ENCODE results near the gene CDH13.

Gene CDH13

DNA sequence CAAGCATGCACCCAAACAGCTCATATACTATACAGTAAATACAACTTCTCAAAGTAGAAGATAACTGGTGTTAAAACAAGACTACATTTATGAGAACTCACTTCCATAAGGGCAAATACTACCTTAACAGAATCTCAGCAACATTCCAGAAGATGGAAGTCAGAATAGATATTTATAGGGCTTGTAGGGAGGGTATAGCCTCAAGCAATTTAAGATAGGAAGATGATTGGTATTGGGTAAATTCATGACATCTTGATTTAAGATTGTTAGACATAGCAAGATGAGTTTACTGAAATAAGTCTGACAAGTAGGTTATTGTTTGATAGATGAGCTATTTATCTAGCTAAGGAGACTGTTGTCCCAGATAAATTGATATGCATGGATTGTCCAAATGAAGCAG lies 250.2 kb downstream of the CDH13 start:
- Histone ChIP-seq H3K4me1 (ENCODE audit: control insufficient read depth, insufficient read depth, low read length) (no peaks in the 10 kb centered on the region), H3K27ac (ENCODE audit: extremely low read depth, low read depth, low read length) (no peak overlapping the region), H3K36me3 (ENCODE audit: control insufficient read depth in 2 of 2, insufficient read depth in 1 of 2, low read length in 2 of 2) (no peaks in the 10 kb centered on the region), H3K4me3 (ENCODE audit: low read depth, low read length) (no peak overlapping the region), H3K9me3 (ENCODE audit: control insufficient read depth, insufficient read depth, low read depth, low read length) (no peaks in the 10 kb centered on the region)
- ChIA-PET CTCF (no interaction called here), POLR2A (no interaction called here)
- TF ChIP-seq KLF8 (tag by site-specific recombination; IDR thresholded peaks at IDR 0.05), result no peak
- TF ChIP-seq ZNF391 (tag by site-specific recombination; IDR thresholded peaks at IDR 0.05; ENCODE audit: borderline replicate concordance, low read depth), result no peak
- TF ChIP-seq, protein P1, sequence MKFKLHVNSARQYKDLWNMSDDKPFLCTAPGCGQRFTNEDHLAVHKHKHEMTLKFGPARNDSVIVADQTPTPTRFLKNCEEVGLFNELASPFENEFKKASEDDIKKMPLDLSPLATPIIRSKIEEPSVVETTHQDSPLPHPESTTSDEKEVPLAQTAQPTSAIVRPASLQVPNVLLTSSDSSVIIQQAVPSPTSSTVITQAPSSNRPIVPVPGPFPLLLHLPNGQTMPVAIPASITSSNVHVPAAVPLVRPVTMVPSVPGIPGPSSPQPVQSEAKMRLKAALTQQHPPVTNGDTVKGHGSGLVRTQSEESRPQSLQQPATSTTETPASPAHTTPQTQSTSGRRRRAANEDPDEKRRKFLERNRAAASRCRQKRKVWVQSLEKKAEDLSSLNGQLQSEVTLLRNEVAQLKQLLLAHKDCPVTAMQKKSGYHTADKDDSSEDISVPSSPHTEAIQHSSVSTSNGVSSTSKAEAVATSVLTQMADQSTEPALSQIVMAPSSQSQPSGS (tag by site-specific recombination; IDR thresholded peaks at IDR 0.05; ENCODE audit: low read depth), result no peak
- TF ChIP-seq, protein P2, sequence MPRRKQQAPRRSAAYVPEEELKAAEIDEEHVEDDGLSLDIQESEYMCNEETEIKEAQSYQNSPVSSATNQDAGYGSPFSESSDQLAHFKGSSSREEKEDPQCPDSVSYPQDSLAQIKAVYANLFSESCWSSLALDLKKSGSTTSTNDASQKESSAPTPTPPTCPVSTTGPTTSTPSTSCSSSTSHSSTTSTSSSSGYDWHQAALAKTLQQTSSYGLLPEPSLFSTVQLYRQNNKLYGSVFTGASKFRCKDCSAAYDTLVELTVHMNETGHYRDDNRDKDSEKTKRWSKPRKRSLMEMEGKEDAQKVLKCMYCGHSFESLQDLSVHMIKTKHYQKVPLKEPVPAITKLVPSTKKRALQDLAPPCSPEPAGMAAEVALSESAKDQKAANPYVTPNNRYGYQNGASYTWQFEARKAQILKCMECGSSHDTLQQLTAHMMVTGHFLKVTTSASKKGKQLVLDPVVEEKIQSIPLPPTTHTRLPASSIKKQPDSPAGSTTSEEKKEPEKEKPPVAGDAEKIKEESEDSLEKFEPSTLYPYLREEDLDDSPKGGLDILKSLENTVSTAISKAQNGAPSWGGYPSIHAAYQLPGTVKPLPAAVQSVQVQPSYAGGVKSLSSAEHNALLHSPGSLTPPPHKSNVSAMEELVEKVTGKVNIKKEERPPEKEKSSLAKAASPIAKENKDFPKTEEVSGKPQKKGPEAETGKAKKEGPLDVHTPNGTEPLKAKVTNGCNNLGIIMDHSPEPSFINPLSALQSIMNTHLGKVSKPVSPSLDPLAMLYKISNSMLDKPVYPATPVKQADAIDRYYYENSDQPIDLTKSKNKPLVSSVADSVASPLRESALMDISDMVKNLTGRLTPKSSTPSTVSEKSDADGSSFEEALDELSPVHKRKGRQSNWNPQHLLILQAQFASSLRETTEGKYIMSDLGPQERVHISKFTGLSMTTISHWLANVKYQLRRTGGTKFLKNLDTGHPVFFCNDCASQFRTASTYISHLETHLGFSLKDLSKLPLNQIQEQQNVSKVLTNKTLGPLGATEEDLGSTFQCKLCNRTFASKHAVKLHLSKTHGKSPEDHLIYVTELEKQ (tag by site-specific recombination; IDR thresholded peaks at IDR 0.05; ENCODE audit: borderline replicate concordance), result no peak
- TF ChIP-seq ZNF341 (tag by site-specific recombination; IDR thresholded peaks at IDR 0.05; ENCODE audit: low read depth), result no peak

DNA sequence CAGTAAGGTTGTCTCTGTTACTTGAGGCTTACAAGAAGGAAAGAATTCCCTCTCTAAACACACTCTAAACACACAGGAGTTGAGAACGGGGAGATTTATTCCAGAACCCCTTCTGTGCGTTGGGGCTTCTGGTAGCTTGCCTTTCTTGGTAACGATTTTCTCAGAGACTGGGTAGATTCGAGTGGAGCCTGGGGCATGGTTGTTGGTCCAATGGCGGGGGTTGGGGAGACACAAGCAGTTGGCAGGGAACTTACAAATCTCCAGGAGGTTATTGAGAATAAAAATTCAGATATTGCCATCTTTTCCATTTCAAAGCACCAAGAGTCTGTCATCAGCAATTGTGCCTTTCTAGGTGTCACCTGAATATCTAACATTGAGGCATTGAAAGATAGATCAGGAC lies 251.7 kb downstream of the CDH13 start:
- H3K4me1 ChIP-seq (ENCODE audit: control insufficient read depth, insufficient read depth, low read length), result no peaks in the 10 kb centered on the region
- ChIA-PET CTCF (no interaction called here), POLR2A (interaction anchor here (0.6 kb wide), 1 partner anchor 1518 kb away, joined by 3 read pairs; no protein-coding TSS in a partner anchor)
- no peaks in the 10 kb centered on the region for H3K9me3 ChIP-seq (ENCODE audit: control insufficient read depth, insufficient read depth, low read depth, low read length)
- H3K27ac ChIP-seq (ENCODE audit: extremely low read depth, low read depth, low read length), result no peak overlapping the region
- H3K36me3 ChIP-seq (ENCODE audit: control insufficient read depth in 2 of 2, insufficient read depth in 1 of 2, low read length in 2 of 2), result no peaks in the 10 kb centered on the region
- H3K4me3 ChIP-seq (ENCODE audit: low read depth, low read length), result no peak overlapping the region
- TF ChIP-seq ZNF555 (tag by site-specific recombination; conservative IDR thresholded peaks at IDR 0.05) (no peak), ZNF610 (tag by site-specific recombination; IDR thresholded peaks at IDR 0.05; ENCODE audit: borderline replicate concordance) (no peak), ZNF623 (tag by site-specific recombination; IDR thresholded peaks at IDR 0.05) (no peak), ZBTB48 (tag by site-specific recombination; IDR thresholded peaks at IDR 0.05) (no peak), ZBTB20 (tag by site-specific recombination; IDR thresholded peaks at IDR 0.05) (no peak), KLF16 (tag by site-specific recombination; IDR thresholded peaks at IDR 0.05) (no peak), HOXD13 (CRISPR knock-in tag; IDR thresholded peaks at IDR 0.05; ENCODE audit: borderline replicate concordance) (no peak), ZNF366 (tag by site-specific recombination; conservative IDR thresholded peaks at IDR 0.05) (no peak), YY1 (tag by site-specific recombination; IDR thresholded peaks at IDR 0.05) (no peak), ZNF654 (tag by site-specific recombination; IDR thresholded peaks at IDR 0.05; ENCODE audit: low read depth) (no peak), ZNF510 (tag by site-specific recombination; IDR thresholded peaks at IDR 0.05; ENCODE audit: insufficient replicate concordance) (no peak)
- TF ChIP-seq, protein P3, sequence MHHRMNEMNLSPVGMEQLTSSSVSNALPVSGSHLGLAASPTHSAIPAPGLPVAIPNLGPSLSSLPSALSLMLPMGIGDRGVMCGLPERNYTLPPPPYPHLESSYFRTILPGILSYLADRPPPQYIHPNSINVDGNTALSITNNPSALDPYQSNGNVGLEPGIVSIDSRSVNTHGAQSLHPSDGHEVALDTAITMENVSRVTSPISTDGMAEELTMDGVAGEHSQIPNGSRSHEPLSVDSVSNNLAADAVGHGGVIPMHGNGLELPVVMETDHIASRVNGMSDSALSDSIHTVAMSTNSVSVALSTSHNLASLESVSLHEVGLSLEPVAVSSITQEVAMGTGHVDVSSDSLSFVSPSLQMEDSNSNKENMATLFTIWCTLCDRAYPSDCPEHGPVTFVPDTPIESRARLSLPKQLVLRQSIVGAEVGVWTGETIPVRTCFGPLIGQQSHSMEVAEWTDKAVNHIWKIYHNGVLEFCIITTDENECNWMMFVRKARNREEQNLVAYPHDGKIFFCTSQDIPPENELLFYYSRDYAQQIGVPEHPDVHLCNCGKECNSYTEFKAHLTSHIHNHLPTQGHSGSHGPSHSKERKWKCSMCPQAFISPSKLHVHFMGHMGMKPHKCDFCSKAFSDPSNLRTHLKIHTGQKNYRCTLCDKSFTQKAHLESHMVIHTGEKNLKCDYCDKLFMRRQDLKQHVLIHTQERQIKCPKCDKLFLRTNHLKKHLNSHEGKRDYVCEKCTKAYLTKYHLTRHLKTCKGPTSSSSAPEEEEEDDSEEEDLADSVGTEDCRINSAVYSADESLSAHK (tag by site-specific recombination; IDR thresholded peaks at IDR 0.05), result no peak
- TF ChIP-seq, protein P4, sequence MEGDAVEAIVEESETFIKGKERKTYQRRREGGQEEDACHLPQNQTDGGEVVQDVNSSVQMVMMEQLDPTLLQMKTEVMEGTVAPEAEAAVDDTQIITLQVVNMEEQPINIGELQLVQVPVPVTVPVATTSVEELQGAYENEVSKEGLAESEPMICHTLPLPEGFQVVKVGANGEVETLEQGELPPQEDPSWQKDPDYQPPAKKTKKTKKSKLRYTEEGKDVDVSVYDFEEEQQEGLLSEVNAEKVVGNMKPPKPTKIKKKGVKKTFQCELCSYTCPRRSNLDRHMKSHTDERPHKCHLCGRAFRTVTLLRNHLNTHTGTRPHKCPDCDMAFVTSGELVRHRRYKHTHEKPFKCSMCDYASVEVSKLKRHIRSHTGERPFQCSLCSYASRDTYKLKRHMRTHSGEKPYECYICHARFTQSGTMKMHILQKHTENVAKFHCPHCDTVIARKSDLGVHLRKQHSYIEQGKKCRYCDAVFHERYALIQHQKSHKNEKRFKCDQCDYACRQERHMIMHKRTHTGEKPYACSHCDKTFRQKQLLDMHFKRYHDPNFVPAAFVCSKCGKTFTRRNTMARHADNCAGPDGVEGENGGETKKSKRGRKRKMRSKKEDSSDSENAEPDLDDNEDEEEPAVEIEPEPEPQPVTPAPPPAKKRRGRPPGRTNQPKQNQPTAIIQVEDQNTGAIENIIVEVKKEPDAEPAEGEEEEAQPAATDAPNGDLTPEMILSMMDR (tag by site-specific recombination; IDR thresholded peaks at IDR 0.05), result no peak
- TF ChIP-seq, protein P5, sequence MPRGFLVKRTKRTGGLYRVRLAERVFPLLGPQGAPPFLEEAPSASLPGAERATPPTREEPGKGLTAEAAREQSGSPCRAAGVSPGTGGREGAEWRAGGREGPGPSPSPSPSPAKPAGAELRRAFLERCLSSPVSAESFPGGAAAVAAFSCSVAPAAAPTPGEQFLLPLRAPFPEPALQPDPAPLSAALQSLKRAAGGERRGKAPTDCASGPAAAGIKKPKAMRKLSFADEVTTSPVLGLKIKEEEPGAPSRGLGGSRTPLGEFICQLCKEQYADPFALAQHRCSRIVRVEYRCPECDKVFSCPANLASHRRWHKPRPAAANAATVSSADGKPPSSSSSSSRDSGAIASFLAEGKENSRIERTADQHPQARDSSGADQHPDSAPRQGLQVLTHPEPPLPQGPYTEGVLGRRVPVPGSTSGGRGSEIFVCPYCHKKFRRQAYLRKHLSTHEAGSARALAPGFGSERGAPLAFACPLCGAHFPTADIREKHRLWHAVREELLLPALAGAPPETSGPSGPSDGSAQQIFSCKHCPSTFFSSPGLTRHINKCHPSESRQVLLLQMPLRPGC (tag by site-specific recombination; IDR thresholded peaks at IDR 0.05), result no peak
- TF ChIP-seq, protein P6, sequence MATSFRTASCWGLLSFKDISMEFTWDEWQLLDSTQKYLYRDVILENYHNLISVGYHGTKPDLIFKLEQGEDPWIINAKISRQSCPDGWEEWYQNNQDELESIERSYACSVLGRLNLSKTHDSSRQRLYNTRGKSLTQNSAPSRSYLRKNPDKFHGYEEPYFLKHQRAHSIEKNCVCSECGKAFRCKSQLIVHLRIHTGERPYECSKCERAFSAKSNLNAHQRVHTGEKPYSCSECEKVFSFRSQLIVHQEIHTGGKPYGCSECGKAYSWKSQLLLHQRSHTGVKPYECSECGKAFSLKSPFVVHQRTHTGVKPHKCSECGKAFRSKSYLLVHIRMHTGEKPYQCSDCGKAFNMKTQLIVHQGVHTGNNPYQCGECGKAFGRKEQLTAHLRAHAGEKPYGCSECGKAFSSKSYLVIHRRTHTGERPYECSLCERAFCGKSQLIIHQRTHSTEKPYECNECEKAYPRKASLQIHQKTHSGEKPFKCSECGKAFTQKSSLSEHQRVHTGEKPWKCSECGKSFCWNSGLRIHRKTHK (tag by site-specific recombination; IDR thresholded peaks at IDR 0.05), result no peak

Data from HEK293 (cell line).